ENCODE results near the gene GLTP. TPM values are rescaled to one million over a fixed set of nuclear protein-coding genes. Genes with fewer than 3 reads are reported as not detected.
A peak's percentile ranks its signal among the peaks of the same experiment; 100 is the strongest.

Gene GLTP
- total RNA-seq, 1 donor from 2014 or later, result 27.1 TPM

- TF ChIP-seq EZH2 (IDR thresholded peaks at IDR 0.05; ENCODE audit: insufficient read depth, low read length) (no peak), CTCF (IDR thresholded peaks at IDR 0.05; ENCODE audit: insufficient read depth, low read depth, low read length) (no peak)
- H3K79me2 ChIP-seq (ENCODE audit: insufficient read depth, low read length), result peaks cover 23% of the 10 kb centered on the region
- no peak overlapping the region for H3K9ac ChIP-seq (ENCODE audit: low read length)
- no peaks in the 10 kb centered on the region for H4K20me1 ChIP-seq (ENCODE audit: insufficient read depth, low read length)
- Mint-ChIP-seq H3K9me3 (ENCODE audit: unreplicated experiment) (no peaks in the 10 kb centered on the region), H3K27ac (ENCODE audit: unreplicated experiment) (no peak overlapping the region), H3K27me3 (ENCODE audit: low read depth, unreplicated experiment) (no peaks in the 10 kb centered on the region), H3K4me3 (ENCODE audit: unreplicated experiment) (no peak overlapping the region), H3K4me1 (ENCODE audit: low read depth, unreplicated experiment) (no peaks in the 10 kb centered on the region), H3K36me3 (ENCODE audit: low read depth, unreplicated experiment) (peaks cover 23% of the 10 kb centered on the region)
- no peak overlapping the region for H3K4me3 ChIP-seq (ENCODE audit: insufficient read depth, low read depth, low read length)
- DNase-seq (ENCODE audit: low read depth) (no peak), FAIRE-seq (no peak)
- H3K4me2 ChIP-seq (ENCODE audit: low read length), result no peak overlapping the region
- peaks cover 9% of the 10 kb centered on the region for H3K4me1 ChIP-seq (ENCODE audit: insufficient read depth, low read length)
- H3K27ac ChIP-seq (ENCODE audit: low read depth, low read length), result no peak overlapping the region
- no peaks in the 10 kb centered on the region for H3K27me3 ChIP-seq (ENCODE audit: insufficient read depth, low read length)
- peaks cover 36% of the 10 kb centered on the region for H3K36me3 ChIP-seq (ENCODE audit: insufficient read depth, low read length)
- H3K9me3 ChIP-seq (ENCODE audit: insufficient read depth, low read depth, low read length), result no peaks in the 10 kb centered on the region
- H2AFZ ChIP-seq (ENCODE audit: low read depth, low read length), result no peak overlapping the region
Observed at GRCh38 chr12:109905301-109905700, 25.0 kb upstream of the GLTP start.

- no peak overlapping the region for H3K4me2 ChIP-seq (ENCODE audit: low read length)
- Mint-ChIP-seq H3K4me1 (ENCODE audit: low read depth, unreplicated experiment) (no peaks in the 10 kb centered on the region), H3K9me3 (ENCODE audit: unreplicated experiment) (no peaks in the 10 kb centered on the region), H3K36me3 (ENCODE audit: low read depth, unreplicated experiment) (peaks cover 20% of the 10 kb centered on the region), H3K4me3 (ENCODE audit: unreplicated experiment) (no peak overlapping the region), H3K27ac (ENCODE audit: unreplicated experiment) (no peak overlapping the region), H3K27me3 (ENCODE audit: low read depth, unreplicated experiment) (peaks cover under 1% of the 10 kb centered on the region)
- H3K4me3 ChIP-seq (ENCODE audit: insufficient read depth, low read depth, low read length), result no peak overlapping the region
- H3K27ac ChIP-seq (ENCODE audit: low read depth, low read length), result no peak overlapping the region
- FAIRE-seq, result no peak
- no peak for DNase-seq (ENCODE audit: low read depth)
- peaks cover 34% of the 10 kb centered on the region for H3K36me3 ChIP-seq (ENCODE audit: insufficient read depth, low read length)
- no peak for TF ChIP-seq CTCF (IDR thresholded peaks at IDR 0.05; ENCODE audit: insufficient read depth, low read depth, low read length)
- TF ChIP-seq EZH2 (IDR thresholded peaks at IDR 0.05; ENCODE audit: insufficient read depth, low read length), result no peak
- peaks cover 31% of the 10 kb centered on the region for H3K79me2 ChIP-seq (ENCODE audit: insufficient read depth, low read length)
- no peaks in the 10 kb centered on the region for H4K20me1 ChIP-seq (ENCODE audit: insufficient read depth, low read length)
- H2AFZ ChIP-seq (ENCODE audit: low read depth, low read length), result no peak overlapping the region
- no peaks in the 10 kb centered on the region for H3K9me3 ChIP-seq (ENCODE audit: insufficient read depth, low read depth, low read length)
- H3K9ac ChIP-seq (ENCODE audit: low read length), result no peak overlapping the region
- no peaks in the 10 kb centered on the region for H3K27me3 ChIP-seq (ENCODE audit: insufficient read depth, low read length)
- peaks cover 9% of the 10 kb centered on the region for H3K4me1 ChIP-seq (ENCODE audit: insufficient read depth, low read length)
Observed at GRCh38 chr12:109902891-109903418, 22.6 kb upstream of the GLTP start.

GRCh38 chr12:109900752-109901580, 20.6 kb upstream of the GLTP start:
- Mint-ChIP-seq H3K4me3 (ENCODE audit: unreplicated experiment) (peak overlapping the region; percentile 97), H3K9me3 (ENCODE audit: unreplicated experiment) (no peaks in the 10 kb centered on the region), H3K27me3 (ENCODE audit: low read depth, unreplicated experiment) (peaks cover 6% of the 10 kb centered on the region), H3K27ac (ENCODE audit: unreplicated experiment) (peak overlapping the region; percentile 94), H3K36me3 (ENCODE audit: low read depth, unreplicated experiment) (peaks cover 11% of the 10 kb centered on the region), H3K4me1 (ENCODE audit: low read depth, unreplicated experiment) (no peaks in the 10 kb centered on the region)
- H3K79me2 ChIP-seq (ENCODE audit: insufficient read depth, low read length), result peaks cover 31% of the 10 kb centered on the region
- H4K20me1 ChIP-seq (ENCODE audit: insufficient read depth, low read length), result no peaks in the 10 kb centered on the region
- DNase-seq (ENCODE audit: low read depth) (no peak), FAIRE-seq (no peak)
- H3K4me1 ChIP-seq (ENCODE audit: insufficient read depth, low read length), result peaks cover 9% of the 10 kb centered on the region
- peak overlapping the region; percentile 99 for H3K4me2 ChIP-seq (ENCODE audit: low read length)
- peaks cover 20% of the 10 kb centered on the region for H3K36me3 ChIP-seq (ENCODE audit: insufficient read depth, low read length)
- H3K27me3 ChIP-seq (ENCODE audit: insufficient read depth, low read length), result no peaks in the 10 kb centered on the region
- H3K27ac ChIP-seq (ENCODE audit: low read depth, low read length), result peak overlapping the region; percentile 78
- H3K9ac ChIP-seq (ENCODE audit: low read length), result peak overlapping the region; percentile 90
- TF ChIP-seq EZH2 (IDR thresholded peaks at IDR 0.05; ENCODE audit: insufficient read depth, low read length), result no peak
- no peak for TF ChIP-seq CTCF (IDR thresholded peaks at IDR 0.05; ENCODE audit: insufficient read depth, low read depth, low read length)
- H2AFZ ChIP-seq (ENCODE audit: low read depth, low read length), result peak overlapping the region; percentile 96
- no peaks in the 10 kb centered on the region for H3K9me3 ChIP-seq (ENCODE audit: insufficient read depth, low read depth, low read length)
- H3K4me3 ChIP-seq (ENCODE audit: insufficient read depth, low read depth, low read length), result peak overlapping the region; percentile 74
